ENCODE measurements around the gene LOXHD1.

LOXHD1 gene

DNA sequence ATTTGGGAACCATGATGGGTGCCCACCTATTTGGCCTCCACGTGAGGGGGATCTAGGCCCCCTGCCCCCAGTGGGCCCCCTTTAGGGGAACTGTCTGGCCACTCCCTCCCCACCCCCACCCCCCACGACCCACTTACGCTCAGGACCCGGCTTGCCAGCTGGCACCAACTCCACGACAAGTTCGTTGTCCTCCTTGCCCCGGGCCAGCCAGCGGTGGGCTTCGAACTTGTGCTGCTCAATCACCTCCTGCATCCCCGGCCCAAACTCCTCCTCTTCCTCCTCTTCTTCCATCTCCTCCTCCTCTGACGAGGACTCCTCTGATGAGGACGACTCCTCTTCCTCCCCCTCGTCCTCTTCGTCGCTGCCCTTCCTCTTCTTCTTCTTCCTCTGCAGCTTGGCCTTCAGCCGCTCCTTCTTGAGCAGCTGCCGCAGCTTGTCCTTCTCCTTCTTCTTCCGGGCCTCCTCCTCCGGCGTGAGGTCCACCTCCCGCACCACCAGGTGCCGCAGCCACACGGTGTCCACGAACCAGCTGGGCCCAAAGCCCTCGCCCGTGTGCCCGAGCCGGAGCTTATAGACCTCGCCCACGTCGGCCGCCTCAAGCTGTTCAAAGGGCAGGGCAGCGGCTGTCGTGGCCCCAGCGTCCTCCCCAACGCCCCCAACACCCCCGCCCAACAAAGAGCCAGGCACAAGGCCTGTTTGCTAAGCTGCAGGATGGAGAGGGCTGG, 96.9 kb downstream of the LOXHD1 start:
- DNase-seq (ENCODE audit: low read depth), result no peak
- H3K4me3 ChIP-seq (ENCODE audit: control insufficient read depth, low read depth, low read length), result no peak overlapping the region
- TF ChIP-seq, protein P1, sequence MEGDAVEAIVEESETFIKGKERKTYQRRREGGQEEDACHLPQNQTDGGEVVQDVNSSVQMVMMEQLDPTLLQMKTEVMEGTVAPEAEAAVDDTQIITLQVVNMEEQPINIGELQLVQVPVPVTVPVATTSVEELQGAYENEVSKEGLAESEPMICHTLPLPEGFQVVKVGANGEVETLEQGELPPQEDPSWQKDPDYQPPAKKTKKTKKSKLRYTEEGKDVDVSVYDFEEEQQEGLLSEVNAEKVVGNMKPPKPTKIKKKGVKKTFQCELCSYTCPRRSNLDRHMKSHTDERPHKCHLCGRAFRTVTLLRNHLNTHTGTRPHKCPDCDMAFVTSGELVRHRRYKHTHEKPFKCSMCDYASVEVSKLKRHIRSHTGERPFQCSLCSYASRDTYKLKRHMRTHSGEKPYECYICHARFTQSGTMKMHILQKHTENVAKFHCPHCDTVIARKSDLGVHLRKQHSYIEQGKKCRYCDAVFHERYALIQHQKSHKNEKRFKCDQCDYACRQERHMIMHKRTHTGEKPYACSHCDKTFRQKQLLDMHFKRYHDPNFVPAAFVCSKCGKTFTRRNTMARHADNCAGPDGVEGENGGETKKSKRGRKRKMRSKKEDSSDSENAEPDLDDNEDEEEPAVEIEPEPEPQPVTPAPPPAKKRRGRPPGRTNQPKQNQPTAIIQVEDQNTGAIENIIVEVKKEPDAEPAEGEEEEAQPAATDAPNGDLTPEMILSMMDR (conservative IDR thresholded peaks at IDR 0.05; ENCODE audit: control insufficient read depth, insufficient read depth, low read depth, low read length), result no peak

DNA sequence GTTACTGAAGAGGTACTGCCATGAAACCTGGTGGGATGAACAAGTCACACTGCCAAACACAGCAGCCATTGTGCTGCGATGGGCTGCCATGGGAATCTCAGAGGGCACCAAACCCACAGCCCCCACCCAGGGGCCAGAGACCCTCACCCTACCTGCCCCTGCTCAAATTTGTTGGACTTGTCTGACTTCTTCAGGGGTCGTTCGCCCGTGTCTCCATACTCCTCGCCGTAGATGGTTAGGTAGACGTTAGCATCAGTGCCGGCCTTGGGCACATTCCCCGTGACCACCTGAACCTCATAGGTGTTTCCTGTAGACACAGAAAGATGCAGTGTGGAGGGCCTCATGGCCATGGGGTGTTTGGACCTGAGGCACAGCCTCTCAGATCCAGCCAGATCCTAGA, 97.7 kb downstream of the LOXHD1 start:
- no peak for DNase-seq (ENCODE audit: low read depth)
- TF ChIP-seq, protein P1 (conservative IDR thresholded peaks at IDR 0.05; ENCODE audit: control insufficient read depth, insufficient read depth, low read depth, low read length), result no peak
- no peak overlapping the region for H3K4me3 ChIP-seq (ENCODE audit: control insufficient read depth, low read depth, low read length)

DNA sequence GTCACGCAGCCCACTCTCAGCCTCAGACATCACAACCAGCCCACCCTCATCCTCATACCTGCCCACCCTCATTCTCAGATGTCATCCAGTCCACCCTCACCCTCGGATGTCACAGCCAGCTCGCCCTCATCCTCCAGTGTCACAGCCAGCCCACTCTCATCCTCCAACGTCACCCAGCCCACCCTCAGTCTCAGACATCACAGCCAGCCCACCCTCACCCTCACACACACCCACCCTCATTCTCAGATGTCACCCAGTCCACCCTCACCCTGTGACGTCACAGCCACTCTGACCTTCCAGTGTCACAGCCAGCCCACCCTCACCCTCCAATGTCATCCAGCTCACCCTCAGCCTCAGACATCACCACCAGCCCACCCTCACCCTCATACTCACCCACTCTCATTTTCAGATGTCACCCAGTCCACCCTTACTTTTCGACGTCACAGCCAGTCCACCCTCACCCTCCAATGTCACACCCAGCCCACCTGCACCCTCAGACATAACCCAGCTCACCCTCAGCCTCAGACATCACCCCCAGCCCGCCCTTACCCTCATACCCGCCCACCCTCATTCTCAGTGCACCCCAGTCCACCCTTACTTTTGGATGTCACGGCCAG, 100.3 kb downstream of the LOXHD1 start:
- H3K4me3 ChIP-seq (ENCODE audit: control insufficient read depth, low read depth, low read length), result no peak overlapping the region
- TF ChIP-seq, protein P1 (conservative IDR thresholded peaks at IDR 0.05; ENCODE audit: control insufficient read depth, insufficient read depth, low read depth, low read length), result no peak
- DNase-seq (ENCODE audit: low read depth), result no peak

DNA sequence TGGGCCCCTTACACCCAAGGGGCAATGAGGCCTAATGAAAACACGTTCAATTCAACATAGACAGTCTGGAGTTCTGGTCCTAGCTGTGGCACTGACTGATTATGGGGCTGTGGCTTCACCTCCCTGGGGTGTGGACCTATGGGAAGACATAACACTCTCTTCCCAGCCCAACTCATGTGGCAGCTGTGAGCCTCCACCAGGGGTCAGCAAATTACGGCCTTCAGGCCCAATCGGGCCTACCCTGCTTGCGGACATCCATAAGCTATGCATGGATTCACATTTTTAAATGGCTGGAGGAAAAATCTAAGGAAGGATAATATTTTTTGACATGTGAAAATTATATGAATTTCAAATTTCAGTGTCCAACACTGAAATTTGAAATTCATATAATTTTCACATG, 101.3 kb downstream of the LOXHD1 start:
- peak; percentile 12 for DNase-seq (ENCODE audit: low read depth)
- H3K4me3 ChIP-seq (ENCODE audit: control insufficient read depth, low read depth, low read length), result no peak overlapping the region
- TF ChIP-seq, protein P1 (conservative IDR thresholded peaks at IDR 0.05; ENCODE audit: control insufficient read depth, insufficient read depth, low read depth, low read length), result peak; percentile 35

DNA sequence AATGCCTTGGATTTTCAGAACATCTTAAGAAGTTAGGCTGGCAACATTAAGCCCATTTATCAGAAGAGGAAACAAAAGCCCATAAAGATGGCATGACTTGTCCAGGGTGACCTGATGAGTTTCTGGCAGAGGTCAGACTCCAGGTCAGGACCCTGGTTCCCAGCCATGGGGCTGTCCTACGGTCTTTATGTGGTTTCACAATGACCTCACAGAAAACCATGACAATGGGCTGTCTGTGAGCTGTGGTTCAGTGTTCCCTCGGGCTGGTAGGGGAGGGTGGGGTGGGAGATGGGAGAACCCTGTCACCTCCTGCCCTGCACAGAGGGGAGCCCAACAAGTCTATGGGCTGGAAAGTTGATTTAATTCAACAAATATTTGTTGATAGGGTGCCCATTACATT, 101.8 kb downstream of the LOXHD1 start:
- DNase-seq (ENCODE audit: low read depth), result no peak
- no peak overlapping the region for H3K4me3 ChIP-seq (ENCODE audit: control insufficient read depth, low read depth, low read length)
- TF ChIP-seq, protein P1 (conservative IDR thresholded peaks at IDR 0.05; ENCODE audit: control insufficient read depth, insufficient read depth, low read depth, low read length), result no peak

DNA sequence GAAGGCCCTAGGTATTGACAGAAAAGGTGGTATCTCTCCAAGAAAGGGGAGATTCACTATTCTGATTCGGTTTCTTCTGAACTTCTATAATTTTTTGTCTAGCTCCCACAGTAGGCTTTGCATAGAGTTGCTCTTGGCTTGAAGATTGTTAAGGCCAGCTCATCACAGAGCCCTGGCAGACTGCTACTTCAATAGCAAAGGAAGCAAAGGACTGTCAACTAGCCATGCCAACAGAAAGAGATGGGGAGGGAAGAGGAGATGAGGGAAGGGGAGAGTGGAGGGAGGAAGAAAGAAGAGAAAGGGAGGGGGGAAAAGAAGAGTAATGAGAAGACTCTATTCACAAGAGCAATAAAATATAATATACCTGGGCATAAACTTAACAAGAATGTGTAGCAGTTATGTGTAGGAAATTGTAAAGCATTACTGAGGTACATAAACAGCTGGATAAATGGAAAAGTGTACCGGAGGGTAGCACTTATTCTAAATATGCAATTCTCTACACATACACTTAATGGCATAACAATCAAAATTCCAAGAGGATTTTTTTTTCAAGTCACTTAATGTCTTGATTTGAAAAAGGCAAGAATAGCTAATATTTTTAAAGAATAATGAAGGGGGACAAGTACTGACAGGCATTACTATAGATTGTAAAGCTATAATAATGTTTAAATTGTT, 102.5 kb downstream of the LOXHD1 start:
- DNase-seq (ENCODE audit: low read depth), result no peak

More for the DNA sequence above, 102.5 kb downstream of the LOXHD1 start:
- TF ChIP-seq, protein P1 (conservative IDR thresholded peaks at IDR 0.05; ENCODE audit: control insufficient read depth, insufficient read depth, low read depth, low read length), result no peak
- H3K4me3 ChIP-seq (ENCODE audit: control insufficient read depth, low read depth, low read length), result no peak overlapping the region
